Smooth muscle cell (in vitro differentiated cells): ENCODE measurements around the gene NAA10. TPM values are rescaled to one million over a fixed set of nuclear protein-coding genes. Genes with fewer than 3 reads are reported as not detected.

Experiments
- DNase-seq: peaks from one replicate; lab custom pipeline; 2025; ENCODE audit not compliant: unreplicated experiment; lab: John Stamatoyannopoulos, UW
- H2AFZ ChIP-seq: fragments of 200-600 bp; sonication (generic); 2 replicates; pipeline ENCODE4 v1.6.0; 2016; ENCODE audit warnings: antibody characterized with exemption, low read depth, mild to moderate bottlenecking
- H3F3A ChIP-seq: fragments of 200-600 bp; sonication (generic); 2 replicates; pipeline ENCODE4 v1.6.0; 2017; ENCODE audit warnings: antibody characterized with exemption, low read depth
- H3K27ac ChIP-seq: fragments of 200-600 bp; sonication (generic); 2 replicates; pipeline ENCODE4 v1.5.1; 2016; ENCODE audit warnings: low read depth, mild to moderate bottlenecking
- H3K27me3 ChIP-seq: fragments of 200-600 bp; sonication (generic); 2 replicates; pipeline ENCODE4 v1.6.1; 2016; ENCODE audit warnings: low read depth, mild to moderate bottlenecking
- H3K36me3 ChIP-seq: fragments of 200-600 bp; sonication (generic); 2 replicates; pipeline ENCODE4 v1.5.1; 2016; ENCODE audit warnings: low read depth
- H3K4me1 ChIP-seq: fragments of 200-600 bp; sonication (generic); 2 replicates; pipeline ENCODE4 v1.5.1; 2016; ENCODE audit warnings: low read depth
- H3K4me2 ChIP-seq: fragments of 200-600 bp; sonication (generic); 2 replicates; pipeline ENCODE4 v1.6.0; 2016; ENCODE audit warnings: mild to moderate bottlenecking
- H3K4me3 ChIP-seq: fragments of 200-600 bp; sonication (generic); 2 replicates; pipeline ENCODE4 v1.5.1; 2016; ENCODE audit warnings: mild to moderate bottlenecking
- H3K79me2 ChIP-seq: fragments of 200-600 bp; sonication (generic); 2 replicates; pipeline ENCODE4 v1.6.0; 2016; ENCODE audit warnings: low read depth, mild to moderate bottlenecking
- H3K9ac ChIP-seq: fragments of 200-600 bp; sonication (generic); 2 replicates; pipeline ENCODE4 v1.6.0; 2016; ENCODE audit warnings: low read depth
- H3K9me3 ChIP-seq: fragments of 200-600 bp; sonication (generic); replicated peaks from 2 replicates; pipeline ENCODE4 v1.5.1; 2016; ENCODE audit warnings: low read depth
- H4K20me1 ChIP-seq: fragments of 200-600 bp; sonication (generic); 2 replicates; pipeline ENCODE4 v1.6.0; 2016; ENCODE audit warnings: low read depth
- CTCF ChIP-seq: fragments of 200-600 bp; sonication (generic); IDR thresholded peaks from 2 replicates; pipeline ENCODE4 v1.5.1; 2017; ENCODE audit warnings: borderline replicate concordance, mild to moderate bottlenecking, antibody characterized with exemption; ENCODE audit not compliant: insufficient read depth, poor library complexity, severe bottlenecking
- WGBS: methylation state at CpG from one replicate; pipeline ENCODE4 v1.1.7; 2016; ENCODE audit warnings: low lambda C conversion rate; 5-methylcytosine and 5-hydroxymethylcytosine counted together
- polyA plus RNA-seq: library from polyadenylated mRNA; unstranded; fragments of >200 nt; fragmentation: Nextera tagmentation; extraction: Ambion mirVana; gene quantifications from 2 replicates; pipeline ENCODE4 v1.2.1, GENCODE V29; 2016
- total RNA-seq: library from RNA; depleted of rRNA; stranded (reverse); fragments of >200 nt; gene quantifications from 2 replicates; pipeline ENCODE4 v1.2.3, GENCODE V29; 2014

NAA10 gene
- total and polyA plus RNA-seq, 2 experiments from 2014 or later = 81.2 to 124 TPM

- no peaks in the 10 kb centered on the region for H3K36me3 ChIP-seq
- no peaks in the 10 kb centered on the region for H4K20me1 ChIP-seq
- no peaks in the 10 kb centered on the region for H3K4me1 ChIP-seq
- H3K27ac ChIP-seq = peak overlapping the region; percentile 72
- H3K27me3 ChIP-seq = no peaks in the 10 kb centered on the region
- 46% methylated on average over 64 of the region's 76 CpGs for WGBS
- peak overlapping the region; percentile 58 for H3K4me3 ChIP-seq
- peak overlapping the region; percentile 39 for H3K9ac ChIP-seq
- peaks cover 4% of the 10 kb centered on the region for H3K79me2 ChIP-seq
- H2AFZ ChIP-seq = no peak overlapping the region
- no peaks in the 10 kb centered on the region for H3K9me3 ChIP-seq
- H3K4me2 ChIP-seq = peak overlapping the region; percentile 87
- H3F3A ChIP-seq = no peaks in the 10 kb centered on the region
- TF ChIP-seq CTCF = no peak
- DNase-seq = peak; percentile 71
These were observed 6.7 kb downstream of the NAA10 start for GRCh38 chrX:153927922-153928760.

GRCh38 chrX:153927672-153927921, 7.2 kb downstream of the NAA10 start:
- no peak for TF ChIP-seq CTCF
- no peaks in the 10 kb centered on the region for H3K79me2 ChIP-seq
- H3F3A ChIP-seq = no peaks in the 10 kb centered on the region
- no peak overlapping the region for H2AFZ ChIP-seq
- no peaks in the 10 kb centered on the region for H3K27me3 ChIP-seq
- peak overlapping the region; percentile 39 for H3K9ac ChIP-seq
- peak overlapping the region; percentile 72 for H3K27ac ChIP-seq
- H3K4me1 ChIP-seq = no peaks in the 10 kb centered on the region
- no peak for DNase-seq
- no peaks in the 10 kb centered on the region for H3K36me3 ChIP-seq
- 40% methylated on average over 8 of the region's 8 CpGs for WGBS
- H3K4me3 ChIP-seq = peak overlapping the region; percentile 58
- H3K9me3 ChIP-seq = no peaks in the 10 kb centered on the region
- H3K4me2 ChIP-seq = peak overlapping the region; percentile 87
- no peaks in the 10 kb centered on the region for H4K20me1 ChIP-seq

GRCh38 chrX:153926858-153927671, 7.8 kb downstream of the NAA10 start:
- WGBS = 65% methylated on average over 31 of the region's 31 CpGs
- H4K20me1 ChIP-seq = no peaks in the 10 kb centered on the region
- H3K4me3 ChIP-seq = peak overlapping the region; percentile 58
- no peaks in the 10 kb centered on the region for H3K79me2 ChIP-seq
- no peaks in the 10 kb centered on the region for H3K27me3 ChIP-seq
- H3F3A ChIP-seq = no peaks in the 10 kb centered on the region
- H3K4me2 ChIP-seq = peak overlapping the region; percentile 87
- no peak overlapping the region for H3K9ac ChIP-seq
- H3K27ac ChIP-seq = peak overlapping the region; percentile 72
- H3K36me3 ChIP-seq = no peaks in the 10 kb centered on the region
- no peaks in the 10 kb centered on the region for H3K4me1 ChIP-seq
- DNase-seq = no peak
- no peaks in the 10 kb centered on the region for H3K9me3 ChIP-seq
- no peak overlapping the region for H2AFZ ChIP-seq
- no peak for TF ChIP-seq CTCF
